Natural killer cell treated with Interleukin-12 subunit alpha and Interleukin-12 subunit beta and Interleukin-15 and Interleukin-18, amount 100 ng/mL, for 72 hours (primary cell): ENCODE results near the gene UPP2. TPM values are rescaled to one million over a fixed set of nuclear protein-coding genes. Genes with fewer than 3 reads are reported as not detected.

Source experiments
- ATAC-seq, 2 donors: fragments of 150-1000 bp; cut with Tn5 transposase in 1 of 2; sonication (Bioruptor Pico), chemical (Tn5 transposase) in 1 of 2; 2 replicates each; pipeline ENCODE4 v1.10.0; 2021
- DNase-seq: peaks from one replicate; pipeline ENCODE4 v3.0.0; 2022; ENCODE audit warnings: low spot score
- H3K27ac Mint-ChIP-seq, 2 donors: 1 replicate in 1 of 2; 2 replicates in 1 of 2; pipeline ENCODE4 v1.8.0; 2022; ENCODE audit warnings: mixed read lengths in 2 of 2, mild to moderate bottlenecking in 1 of 2, moderate library complexity in 1 of 2
- H3K27me3 Mint-ChIP-seq, 2 donors: 1 replicate in 1 of 2; 2 replicates in 1 of 2; pipeline ENCODE4 v1.8.0; 2022; ENCODE audit warnings: mixed read lengths in 2 of 2
- H3K36me3 Mint-ChIP-seq: one replicate; pipeline ENCODE4 v1.8.0; 2022; ENCODE audit warnings: mixed read lengths
- H3K4me1 Mint-ChIP-seq, 2 donors: 1 replicate in 1 of 2; 2 replicates in 1 of 2; pipeline ENCODE4 v1.8.0; 2022; ENCODE audit warnings: low read depth in 2 of 2, mixed read lengths in 2 of 2, mild to moderate bottlenecking in 1 of 2
- H3K4me3 Mint-ChIP-seq: one replicate; pipeline ENCODE4 v1.8.0; 2022; ENCODE audit warnings: mixed read lengths
- H3K9me3 Mint-ChIP-seq: 2 replicates; pipeline ENCODE4 v1.8.0; 2022; ENCODE audit warnings: mixed read lengths
- total RNA-seq, 2 donors: library from RNA; stranded (reverse); gene quantifications; one replicate each; pipeline ENCODE4 v1.2.3, GENCODE V29; 2022

The UPP2 gene
- total RNA-seq, 2 donors from 2014 or later: not detected

GRCh38 chr2:158138255-158138654 lies 36.6 kb downstream of the UPP2 start:
- no peaks in the 10 kb centered on the region for H3K36me3 Mint-ChIP-seq
- H3K9me3 Mint-ChIP-seq: no peaks in the 10 kb centered on the region
- DNase-seq: no peak
- peaks cover 0 to 10% of the 10 kb centered on the region in 2 donors for H3K27me3 Mint-ChIP-seq
- H3K4me1 Mint-ChIP-seq: no peaks in the 10 kb centered on the region
- no peak for ATAC-seq
- H3K4me3 Mint-ChIP-seq: no peak overlapping the region
- no peak overlapping the region for H3K27ac Mint-ChIP-seq

- Mint-ChIP-seq H3K36me3 (no peaks in the 10 kb centered on the region), H3K4me3 (no peak overlapping the region), H3K27me3 (peaks cover 0 to 9% of the 10 kb centered on the region in 2 donors), H3K4me1 (no peaks in the 10 kb centered on the region), H3K27ac (no peak overlapping the region), H3K9me3 (peaks cover 1% of the 10 kb centered on the region)
- no peak for DNase-seq
- ATAC-seq: no peak
Observed at GRCh38 chr2:158140201-158140600, 38.5 kb downstream of the UPP2 start.

GRCh38 chr2:158142165-158142564 lies 40.5 kb downstream of the UPP2 start:
- no peak overlapping the region for H3K27ac Mint-ChIP-seq
- peaks cover 7% of the 10 kb centered on the region for H3K36me3 Mint-ChIP-seq
- H3K27me3 Mint-ChIP-seq: peaks cover 0 to 17% of the 10 kb centered on the region in 2 donors
- DNase-seq: no peak
- no peaks in the 10 kb centered on the region for H3K4me1 Mint-ChIP-seq
- no peak for ATAC-seq
- peaks cover 3% of the 10 kb centered on the region for H3K9me3 Mint-ChIP-seq
- no peak overlapping the region for H3K4me3 Mint-ChIP-seq

- H3K27me3 Mint-ChIP-seq: peaks cover 0 to 17% of the 10 kb centered on the region in 2 donors
- ATAC-seq: no peak
- H3K4me1 Mint-ChIP-seq: no peaks in the 10 kb centered on the region
Observed at GRCh38 chr2:158142568-158143332, 41.1 kb downstream of the UPP2 start.

GRCh38 chr2:158143703-158144360 lies 42.2 kb downstream of the UPP2 start:
- H3K4me3 Mint-ChIP-seq: no peak overlapping the region
- H3K36me3 Mint-ChIP-seq: peaks cover 7% of the 10 kb centered on the region
- peaks cover 8% of the 10 kb centered on the region for H3K9me3 Mint-ChIP-seq
- DNase-seq (no peak), ATAC-seq (no peak)
- H3K4me1 Mint-ChIP-seq: no peaks in the 10 kb centered on the region
- no peak overlapping the region for H3K27ac Mint-ChIP-seq
- H3K27me3 Mint-ChIP-seq: peaks cover 0 to 17% of the 10 kb centered on the region in 2 donors

More at GRCh38 chr2:158142568-158143332, 41.1 kb downstream of the UPP2 start:
- Mint-ChIP-seq H3K9me3 (peaks cover 3% of the 10 kb centered on the region), H3K36me3 (peaks cover 7% of the 10 kb centered on the region), H3K4me3 (no peak overlapping the region), H3K27ac (no peak overlapping the region)
- no peak for DNase-seq

GRCh38 chr2:158144914-158145625 lies 43.4 kb downstream of the UPP2 start:
- no peak overlapping the region for H3K4me3 Mint-ChIP-seq

GRCh38 chr2:158153270-158154015 lies 51.8 kb downstream of the UPP2 start:
- Mint-ChIP-seq H3K9me3 (peaks cover 3% of the 10 kb centered on the region), H3K4me3 (no peak overlapping the region), H3K4me1 (no peaks in the 10 kb centered on the region), H3K27me3 (no peaks in the 10 kb centered on the region), H3K36me3 (no peaks in the 10 kb centered on the region), H3K27ac (no peak overlapping the region)
- DNase-seq (no peak), ATAC-seq (no peak)

More at GRCh38 chr2:158144914-158145625, 43.4 kb downstream of the UPP2 start:
- H3K4me1 Mint-ChIP-seq: no peaks in the 10 kb centered on the region
- peaks cover 0 to 17% of the 10 kb centered on the region in 2 donors for H3K27me3 Mint-ChIP-seq
- H3K9me3 Mint-ChIP-seq: peaks cover 8% of the 10 kb centered on the region
- H3K27ac Mint-ChIP-seq: no peak overlapping the region
- peaks cover 7% of the 10 kb centered on the region for H3K36me3 Mint-ChIP-seq
- DNase-seq (no peak), ATAC-seq (no peak)

GRCh38 chr2:158154596-158154995 lies 52.9 kb downstream of the UPP2 start:
- no peak overlapping the region for H3K4me3 Mint-ChIP-seq
- H3K27ac Mint-ChIP-seq: no peak overlapping the region
- H3K36me3 Mint-ChIP-seq: no peaks in the 10 kb centered on the region
- peaks cover 3% of the 10 kb centered on the region for H3K9me3 Mint-ChIP-seq
- ATAC-seq (no peak), DNase-seq (no peak)
- H3K4me1 Mint-ChIP-seq: no peaks in the 10 kb centered on the region
- peaks cover 2 to 4% of the 10 kb centered on the region in 2 donors for H3K27me3 Mint-ChIP-seq

- H3K4me1 Mint-ChIP-seq: no peaks in the 10 kb centered on the region
- no peaks in the 10 kb centered on the region for H3K9me3 Mint-ChIP-seq
- no peak for DNase-seq
- H3K4me3 Mint-ChIP-seq: no peak overlapping the region
- no peaks in the 10 kb centered on the region for H3K36me3 Mint-ChIP-seq
- no peak for ATAC-seq
- peaks cover 4 to 29% of the 10 kb centered on the region in 2 donors for H3K27me3 Mint-ChIP-seq
- no peak overlapping the region for H3K27ac Mint-ChIP-seq
Observed at GRCh38 chr2:158172719-158173118, 71.0 kb downstream of the UPP2 start.

- Mint-ChIP-seq H3K36me3 (no peaks in the 10 kb centered on the region), H3K27me3 (peaks cover 4 to 21% of the 10 kb centered on the region in 2 donors), H3K27ac (no peak overlapping the region), H3K4me3 (no peak overlapping the region), H3K4me1 (no peaks in the 10 kb centered on the region), H3K9me3 (no peaks in the 10 kb centered on the region)
- ATAC-seq (no peak), DNase-seq (no peak)
Observed at GRCh38 chr2:158174495-158174894, 72.8 kb downstream of the UPP2 start.

- peaks cover 4 to 21% of the 10 kb centered on the region in 2 donors for H3K27me3 Mint-ChIP-seq
- DNase-seq (no peak), ATAC-seq (no peak)
- H3K9me3 Mint-ChIP-seq: no peaks in the 10 kb centered on the region
- no peaks in the 10 kb centered on the region for H3K36me3 Mint-ChIP-seq
- H3K4me1 Mint-ChIP-seq: no peaks in the 10 kb centered on the region
- no peak overlapping the region for H3K4me3 Mint-ChIP-seq
- H3K27ac Mint-ChIP-seq: no peak overlapping the region
Observed at GRCh38 chr2:158174956-158175355, 73.3 kb downstream of the UPP2 start.

- Mint-ChIP-seq H3K4me3 (no peak overlapping the region), H3K9me3 (no peaks in the 10 kb centered on the region), H3K27ac (no peak overlapping the region), H3K27me3 (peaks cover 15 to 25% of the 10 kb centered on the region in 2 donors), H3K4me1 (no peaks in the 10 kb centered on the region), H3K36me3 (no peaks in the 10 kb centered on the region)
- ATAC-seq: no peak
- DNase-seq: no peak
Observed at GRCh38 chr2:158178646-158179045, 77.0 kb downstream of the UPP2 start.

- H3K27me3 Mint-ChIP-seq: peaks cover 15 to 25% of the 10 kb centered on the region in 2 donors
- H3K9me3 Mint-ChIP-seq: no peaks in the 10 kb centered on the region
- H3K4me3 Mint-ChIP-seq: no peak overlapping the region
- H3K27ac Mint-ChIP-seq: no peak overlapping the region
- DNase-seq (no peak), ATAC-seq (no peak)
- H3K4me1 Mint-ChIP-seq: no peaks in the 10 kb centered on the region
- H3K36me3 Mint-ChIP-seq: no peaks in the 10 kb centered on the region
Observed at GRCh38 chr2:158179660-158180059, 78.0 kb downstream of the UPP2 start.
